Measurements from ENCODE around the gene TTC28. TPM values are rescaled to one million over a fixed set of nuclear protein-coding genes. Genes with fewer than 3 reads are reported as not detected.
"Not testable (repeated sequence)": the region's sequence is repeated elsewhere in the genome, so short reads cannot be mapped to it uniquely, and the experiment has no call there.

Gene TTC28
- total and polyA plus RNA-seq, 2 donors = 2.0 to 5.5 TPM

GRCh38 chr22:28477556-28477955 lies 202.1 kb downstream of the TTC28 start:
- no peak overlapping the region for H3K4me3 ChIP-seq (ENCODE audit: low read length in 2 of 2)
- no peak overlapping the region for H3K27ac ChIP-seq (ENCODE audit: low read depth in 1 of 2, low read length in 1 of 2)
- H3K4me1 ChIP-seq (ENCODE audit: control insufficient read depth in 2 of 2, insufficient read depth in 2 of 2, low read length in 2 of 2) = no peaks in the 10 kb centered on the region
- H3K27me3 ChIP-seq (ENCODE audit: control insufficient read depth in 2 of 2, insufficient read depth in 1 of 2, low read length in 1 of 2) = no peaks in the 10 kb centered on the region
- 91% methylated on average over 1 of the region's 1 CpG for WGBS
- no peaks in the 10 kb centered on the region for H3K36me3 ChIP-seq (ENCODE audit: control insufficient read depth in 2 of 2, insufficient read depth in 2 of 2, low read length in 1 of 2)
- no peaks in the 10 kb centered on the region for H3K9me3 ChIP-seq (ENCODE audit: control insufficient read depth in 2 of 2, insufficient read depth in 1 of 2, low read length in 1 of 2)
- no peak for DNase-seq (ENCODE audit: low read depth in 6 of 9, low spot score in 9 of 9)

GRCh38 chr22:28474330-28474729 lies 205.3 kb downstream of the TTC28 start:
- H3K27ac ChIP-seq (ENCODE audit: low read depth in 1 of 2, low read length in 1 of 2) = no peak overlapping the region
- H3K4me3 ChIP-seq (ENCODE audit: low read length in 2 of 2) = no peak overlapping the region
- no peaks in the 10 kb centered on the region for H3K27me3 ChIP-seq (ENCODE audit: control insufficient read depth in 2 of 2, insufficient read depth in 1 of 2, low read length in 1 of 2)
- DNase-seq (ENCODE audit: low read depth in 6 of 9, low spot score in 9 of 9) = no peak
- WGBS = 100% methylated on average over 1 of the region's 1 CpG
- no peaks in the 10 kb centered on the region for H3K9me3 ChIP-seq (ENCODE audit: control insufficient read depth in 2 of 2, insufficient read depth in 1 of 2, low read length in 1 of 2)
- H3K36me3 ChIP-seq (ENCODE audit: control insufficient read depth in 2 of 2, insufficient read depth in 2 of 2, low read length in 1 of 2) = no peaks in the 10 kb centered on the region
- no peaks in the 10 kb centered on the region for H3K4me1 ChIP-seq (ENCODE audit: control insufficient read depth in 2 of 2, insufficient read depth in 2 of 2, low read length in 2 of 2)

- 97% methylated on average over 2 of the region's 2 CpGs for WGBS
- H3K27me3 ChIP-seq (ENCODE audit: control insufficient read depth in 2 of 2, insufficient read depth in 1 of 2, low read length in 1 of 2) = no peaks in the 10 kb centered on the region
- no peak overlapping the region for H3K27ac ChIP-seq (ENCODE audit: low read depth in 1 of 2, low read length in 1 of 2)
- H3K36me3 ChIP-seq (ENCODE audit: control insufficient read depth in 2 of 2, insufficient read depth in 2 of 2, low read length in 1 of 2) = no peaks in the 10 kb centered on the region
- H3K4me1 ChIP-seq (ENCODE audit: control insufficient read depth in 2 of 2, insufficient read depth in 2 of 2, low read length in 2 of 2) = no peaks in the 10 kb centered on the region
- no peak for DNase-seq (ENCODE audit: low read depth in 6 of 9, low spot score in 9 of 9)
- no peaks in the 10 kb centered on the region for H3K9me3 ChIP-seq (ENCODE audit: control insufficient read depth in 2 of 2, insufficient read depth in 1 of 2, low read length in 1 of 2)
- no peak overlapping the region for H3K4me3 ChIP-seq (ENCODE audit: low read length in 2 of 2)
Observed at GRCh38 chr22:28473258-28473657, 206.4 kb downstream of the TTC28 start.

GRCh38 chr22:28467055-28467454 lies 212.6 kb downstream of the TTC28 start:
- H3K36me3 ChIP-seq (ENCODE audit: control insufficient read depth in 2 of 2, insufficient read depth in 2 of 2, low read length in 1 of 2); H3K27me3 ChIP-seq (ENCODE audit: control insufficient read depth in 2 of 2, insufficient read depth in 1 of 2, low read length in 1 of 2); DNase-seq (ENCODE audit: low read depth in 6 of 9, low spot score in 9 of 9); H3K27ac ChIP-seq (ENCODE audit: low read depth in 1 of 2, low read length in 1 of 2); H3K4me1 ChIP-seq (ENCODE audit: control insufficient read depth in 2 of 2, insufficient read depth in 2 of 2, low read length in 2 of 2); H3K4me3 ChIP-seq (ENCODE audit: low read length in 2 of 2); H3K9me3 ChIP-seq (ENCODE audit: control insufficient read depth in 2 of 2, insufficient read depth in 1 of 2, low read length in 1 of 2): not testable (repeated sequence)
- WGBS = 94% methylated on average over 1 of the region's 1 CpG

- Histone ChIP-seq H3K9me3 (ENCODE audit: control insufficient read depth in 2 of 2, insufficient read depth in 1 of 2, low read length in 1 of 2) (no peaks in the 10 kb centered on the region), H3K4me1 (ENCODE audit: control insufficient read depth in 2 of 2, insufficient read depth in 2 of 2, low read length in 2 of 2) (no peaks in the 10 kb centered on the region), H3K27me3 (ENCODE audit: control insufficient read depth in 2 of 2, insufficient read depth in 1 of 2, low read length in 1 of 2) (no peaks in the 10 kb centered on the region), H3K4me3 (ENCODE audit: low read length in 2 of 2) (no peak overlapping the region), H3K36me3 (ENCODE audit: control insufficient read depth in 2 of 2, insufficient read depth in 2 of 2, low read length in 1 of 2) (no peaks in the 10 kb centered on the region), H3K27ac (ENCODE audit: low read depth in 1 of 2, low read length in 1 of 2) (no peak overlapping the region)
- WGBS = 97% methylated on average over 4 of the region's 4 CpGs
- DNase-seq (ENCODE audit: low read depth in 6 of 9, low spot score in 9 of 9) = no peak
Observed at GRCh38 chr22:28466399-28466798, 213.2 kb downstream of the TTC28 start.

- WGBS = 97% methylated on average over 1 of the region's 1 CpG
- no peaks in the 10 kb centered on the region for H3K4me1 ChIP-seq (ENCODE audit: control insufficient read depth in 2 of 2, insufficient read depth in 2 of 2, low read length in 2 of 2)
- H3K4me3 ChIP-seq (ENCODE audit: low read length in 2 of 2) = no peak overlapping the region
- no peaks in the 10 kb centered on the region for H3K36me3 ChIP-seq (ENCODE audit: control insufficient read depth in 2 of 2, insufficient read depth in 2 of 2, low read length in 1 of 2)
- no peak overlapping the region for H3K27ac ChIP-seq (ENCODE audit: low read depth in 1 of 2, low read length in 1 of 2)
- DNase-seq (ENCODE audit: low read depth in 6 of 9, low spot score in 9 of 9) = no peak
- no peaks in the 10 kb centered on the region for H3K9me3 ChIP-seq (ENCODE audit: control insufficient read depth in 2 of 2, insufficient read depth in 1 of 2, low read length in 1 of 2)
- no peaks in the 10 kb centered on the region for H3K27me3 ChIP-seq (ENCODE audit: control insufficient read depth in 2 of 2, insufficient read depth in 1 of 2, low read length in 1 of 2)
Observed at GRCh38 chr22:28465841-28466240, 213.8 kb downstream of the TTC28 start.

- H3K9me3 ChIP-seq (ENCODE audit: control insufficient read depth in 2 of 2, insufficient read depth in 1 of 2, low read length in 1 of 2) = no peaks in the 10 kb centered on the region
- 90% methylated on average over 1 of the region's 1 CpG for WGBS
- H3K4me3 ChIP-seq (ENCODE audit: low read length in 2 of 2) = no peak overlapping the region
- no peak overlapping the region for H3K27ac ChIP-seq (ENCODE audit: low read depth in 1 of 2, low read length in 1 of 2)
- no peak for DNase-seq (ENCODE audit: low read depth in 6 of 9, low spot score in 9 of 9)
- H3K4me1 ChIP-seq (ENCODE audit: control insufficient read depth in 2 of 2, insufficient read depth in 2 of 2, low read length in 2 of 2) = no peaks in the 10 kb centered on the region
- no peaks in the 10 kb centered on the region for H3K27me3 ChIP-seq (ENCODE audit: control insufficient read depth in 2 of 2, insufficient read depth in 1 of 2, low read length in 1 of 2)
- no peaks in the 10 kb centered on the region for H3K36me3 ChIP-seq (ENCODE audit: control insufficient read depth in 2 of 2, insufficient read depth in 2 of 2, low read length in 1 of 2)
Observed at GRCh38 chr22:28464127-28464526, 215.5 kb downstream of the TTC28 start.

- not testable (repeated sequence) for H3K9me3 ChIP-seq (ENCODE audit: control insufficient read depth in 2 of 2, insufficient read depth in 1 of 2, low read length in 1 of 2); DNase-seq (ENCODE audit: low read depth in 6 of 9, low spot score in 9 of 9); H3K36me3 ChIP-seq (ENCODE audit: control insufficient read depth in 2 of 2, insufficient read depth in 2 of 2, low read length in 1 of 2); H3K4me1 ChIP-seq (ENCODE audit: control insufficient read depth in 2 of 2, insufficient read depth in 2 of 2, low read length in 2 of 2); H3K4me3 ChIP-seq (ENCODE audit: low read length in 2 of 2); H3K27me3 ChIP-seq (ENCODE audit: control insufficient read depth in 2 of 2, insufficient read depth in 1 of 2, low read length in 1 of 2); H3K27ac ChIP-seq (ENCODE audit: low read depth in 1 of 2, low read length in 1 of 2)
- WGBS = 95% methylated on average over 1 of the region's 1 CpG
Observed at GRCh38 chr22:28463408-28463807, 216.2 kb downstream of the TTC28 start.

GRCh38 chr22:28462901-28463300 lies 216.7 kb downstream of the TTC28 start:
- no peak for DNase-seq (ENCODE audit: low read depth in 6 of 9, low spot score in 9 of 9)
- no peaks in the 10 kb centered on the region for H3K27me3 ChIP-seq (ENCODE audit: control insufficient read depth in 2 of 2, insufficient read depth in 1 of 2, low read length in 1 of 2)
- H3K27ac ChIP-seq (ENCODE audit: low read depth in 1 of 2, low read length in 1 of 2) = no peak overlapping the region
- 97% methylated on average over 2 of the region's 2 CpGs for WGBS
- no peaks in the 10 kb centered on the region for H3K9me3 ChIP-seq (ENCODE audit: control insufficient read depth in 2 of 2, insufficient read depth in 1 of 2, low read length in 1 of 2)
- H3K36me3 ChIP-seq (ENCODE audit: control insufficient read depth in 2 of 2, insufficient read depth in 2 of 2, low read length in 1 of 2) = no peaks in the 10 kb centered on the region
- no peak overlapping the region for H3K4me3 ChIP-seq (ENCODE audit: low read length in 2 of 2)
- no peaks in the 10 kb centered on the region for H3K4me1 ChIP-seq (ENCODE audit: control insufficient read depth in 2 of 2, insufficient read depth in 2 of 2, low read length in 2 of 2)

GRCh38 chr22:28462041-28462440 lies 217.6 kb downstream of the TTC28 start:
- no peak for DNase-seq (ENCODE audit: low read depth in 6 of 9, low spot score in 9 of 9)
- no peaks in the 10 kb centered on the region for H3K36me3 ChIP-seq (ENCODE audit: control insufficient read depth in 2 of 2, insufficient read depth in 2 of 2, low read length in 1 of 2)
- no peaks in the 10 kb centered on the region for H3K4me1 ChIP-seq (ENCODE audit: control insufficient read depth in 2 of 2, insufficient read depth in 2 of 2, low read length in 2 of 2)
- no peak overlapping the region for H3K4me3 ChIP-seq (ENCODE audit: low read length in 2 of 2)
- no peaks in the 10 kb centered on the region for H3K27me3 ChIP-seq (ENCODE audit: control insufficient read depth in 2 of 2, insufficient read depth in 1 of 2, low read length in 1 of 2)
- 98% methylated on average over 1 of the region's 1 CpG for WGBS
- no peak overlapping the region for H3K27ac ChIP-seq (ENCODE audit: low read depth in 1 of 2, low read length in 1 of 2)
- no peaks in the 10 kb centered on the region for H3K9me3 ChIP-seq (ENCODE audit: control insufficient read depth in 2 of 2, insufficient read depth in 1 of 2, low read length in 1 of 2)

Data from thymus (tissue), 11 donors.